DOHH2 (cell line): ENCODE data around the gene ABCF3.

Experiments
- CTCF ChIP-seq: fragments of 200-600 bp; sonication (generic); IDR thresholded peaks from one replicate; pipeline ENCODE4 v1.5.1; 2014; ENCODE audit warnings: antibody characterized with exemption, mild to moderate bottlenecking, low read depth, low read length; ENCODE audit not compliant: poor library complexity, severe bottlenecking
- EZH2phosphoT487 ChIP-seq: fragments of 200-600 bp; sonication (generic); IDR thresholded peaks from 2 replicates; pipeline ENCODE4 v1.6.1; 2017; ENCODE audit warnings: borderline replicate concordance, mild to moderate bottlenecking, antibody characterized with exemption, low read length, moderate library complexity, mixed read lengths

GRCh38 chr3:184143327-184143726 lies 42.7 kb upstream of the ABCF3 start:
- TF ChIP-seq CTCF (no peak), EZH2phosphoT487 (no peak)
